Activated T-helper 1 cell treated with anti-CD3 and anti-CD28 coated beads, Interleukin-2, amount 50 U/mL, for 16 hours (primary cell): ENCODE measurements around the gene MRPS26.
"Not testable (repeated sequence)": the region's sequence is repeated elsewhere in the genome, so short reads cannot be mapped to it uniquely, and the experiment has no call there.

Experiments used
- DNase-seq, 2 donors: peaks; one replicate each; pipeline ENCODE4 v3.0.0-alpha.2; 2020; ENCODE audit warnings: low read depth in 1 of 2, low spot score in 1 of 2

The MRPS26 gene

GRCh38 chr20:3072530-3073250, 26.8 kb downstream of the MRPS26 start:
- no peak for DNase-seq

DNA sequence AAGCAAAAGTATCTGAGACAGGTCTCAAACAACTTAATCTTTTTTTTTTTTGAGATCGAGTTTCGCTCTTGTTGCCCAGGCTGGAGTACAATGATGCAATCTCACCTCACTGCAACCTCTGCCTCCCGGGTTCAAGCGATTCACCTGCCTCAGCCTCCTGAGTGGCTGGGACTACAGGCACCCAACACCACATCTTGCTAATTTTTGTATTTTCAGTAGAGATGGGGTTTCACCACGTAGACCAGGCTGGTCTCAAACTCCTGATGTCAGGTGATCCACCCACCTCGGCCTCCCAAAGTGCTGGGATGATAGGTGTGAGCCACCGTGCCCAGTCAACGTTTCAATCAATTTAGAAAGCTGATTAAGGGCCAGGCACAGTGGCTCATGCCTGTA, 27.4 kb downstream of the MRPS26 start:
- not testable (repeated sequence) for DNase-seq

DNA sequence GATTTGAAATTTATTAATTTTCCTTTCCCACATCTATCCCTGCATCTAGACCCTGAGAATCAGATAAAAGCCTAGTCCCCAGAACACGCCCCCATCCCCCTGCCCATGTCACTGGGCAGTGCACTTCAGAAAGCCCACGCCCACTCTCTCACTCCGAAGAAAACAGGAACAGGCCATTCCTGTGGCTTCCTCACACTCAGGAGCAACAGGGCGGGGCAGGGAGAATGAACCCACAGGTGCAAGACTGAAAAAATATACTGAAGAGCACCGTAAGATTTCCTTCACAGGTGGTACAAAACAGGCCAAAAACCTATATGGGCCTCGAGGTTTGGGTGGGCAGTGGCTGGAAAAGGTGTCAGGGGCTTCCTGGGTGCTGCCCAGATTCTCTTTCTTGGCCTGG, 29.0 kb downstream of the MRPS26 start:
- DNase-seq, result no peak

- not testable (repeated sequence) for DNase-seq
These were observed 29.5 kb downstream of the MRPS26 start for GRCh38 chr20:3075315-3075714.

GRCh38 chr20:3077618-3078134, 31.8 kb downstream of the MRPS26 start:
- DNase-seq, result no peak

- no peak for DNase-seq
These were observed 35.1 kb downstream of the MRPS26 start for GRCh38 chr20:3080939-3081388.

GRCh38 chr20:3081641-3082040, 35.8 kb downstream of the MRPS26 start:
- DNase-seq, result no peak

GRCh38 chr20:3082306-3082951, 36.6 kb downstream of the MRPS26 start:
- DNase-seq, result no peak

DNA sequence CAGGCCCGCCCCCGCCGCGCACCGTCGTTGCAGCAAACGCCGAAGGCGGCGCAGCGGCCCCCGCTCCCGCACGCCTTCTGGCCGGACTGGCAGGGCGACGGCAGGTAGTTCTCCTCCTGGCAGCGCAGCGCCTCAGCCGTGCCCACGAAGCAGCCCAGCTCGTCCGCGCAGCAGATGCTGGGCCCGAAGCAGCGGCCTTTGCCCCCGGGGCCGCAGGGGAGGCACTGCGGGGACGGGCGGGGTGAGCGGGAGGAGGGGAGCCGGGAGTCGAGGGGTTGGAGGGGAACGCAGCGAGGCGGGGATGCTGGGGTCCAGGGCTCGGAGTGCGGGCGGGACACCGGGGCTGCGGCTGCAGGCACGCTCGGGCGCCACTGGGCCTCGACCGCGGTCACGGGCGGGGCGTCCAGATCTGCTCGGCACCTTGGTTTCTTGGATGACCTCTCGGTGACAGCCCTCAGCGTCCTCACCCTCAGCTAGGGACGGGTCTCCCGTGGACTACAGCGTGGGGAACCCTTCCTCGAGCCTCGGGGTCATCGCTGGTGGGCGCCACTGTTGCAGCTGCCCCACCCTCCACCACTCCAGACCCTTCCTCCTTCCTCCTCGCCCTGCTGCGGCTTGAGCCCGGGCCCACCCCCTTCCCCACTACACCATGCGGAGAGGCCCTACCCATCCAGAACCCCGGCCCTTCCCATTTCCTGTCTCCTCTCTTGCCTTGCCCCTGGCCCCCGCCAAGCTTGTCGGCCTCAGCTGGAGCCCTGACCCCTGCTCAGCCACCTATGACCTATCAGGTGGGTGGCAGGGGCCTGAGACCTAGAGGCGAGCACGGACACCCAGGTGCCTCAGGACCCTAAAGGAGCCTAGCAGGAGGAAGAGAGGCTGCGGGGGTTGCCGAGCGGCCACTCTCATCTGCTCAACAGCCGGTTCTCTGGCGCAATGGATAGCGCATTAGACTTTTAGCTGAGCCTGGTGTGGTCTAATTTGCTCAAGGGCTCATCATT, 37.4 kb downstream of the MRPS26 start:
- no peak for DNase-seq

- DNase-seq, result no peak
These were observed 38.6 kb downstream of the MRPS26 start, which contains the start of gene AVP for GRCh38 chr20:3084283-3084985. AVP (minus strand) TSS chr20:3084724; CDS start chr20:3084674, 50 bp downstream.

GRCh38 chr20:3084986-3085360, 39.1 kb downstream of the MRPS26 start:
- no peak for DNase-seq

GRCh38 chr20:3085571-3086072, 39.8 kb downstream of the MRPS26 start:
- DNase-seq, result no peak

DNA sequence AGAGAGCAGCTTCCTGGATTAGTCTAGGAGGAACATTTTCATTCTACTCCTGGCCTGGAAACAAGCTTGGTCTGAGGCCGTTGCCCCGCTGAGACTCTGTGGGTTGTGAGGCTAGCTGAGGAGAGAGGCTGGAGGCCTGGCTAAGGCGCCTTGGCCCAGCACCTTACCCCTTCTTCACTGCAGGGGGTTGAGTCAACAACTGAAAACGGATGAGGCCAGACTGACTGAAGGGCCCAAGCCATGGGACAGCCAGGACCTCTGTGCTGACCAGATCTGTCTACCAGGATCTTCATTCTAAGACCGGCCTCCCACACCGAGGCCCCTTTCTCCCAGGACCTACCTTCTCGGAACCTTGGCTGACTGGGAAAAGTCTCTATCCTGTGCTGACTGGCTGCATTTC, 42.2 kb downstream of the MRPS26 start:
- DNase-seq, result no peak

DNA sequence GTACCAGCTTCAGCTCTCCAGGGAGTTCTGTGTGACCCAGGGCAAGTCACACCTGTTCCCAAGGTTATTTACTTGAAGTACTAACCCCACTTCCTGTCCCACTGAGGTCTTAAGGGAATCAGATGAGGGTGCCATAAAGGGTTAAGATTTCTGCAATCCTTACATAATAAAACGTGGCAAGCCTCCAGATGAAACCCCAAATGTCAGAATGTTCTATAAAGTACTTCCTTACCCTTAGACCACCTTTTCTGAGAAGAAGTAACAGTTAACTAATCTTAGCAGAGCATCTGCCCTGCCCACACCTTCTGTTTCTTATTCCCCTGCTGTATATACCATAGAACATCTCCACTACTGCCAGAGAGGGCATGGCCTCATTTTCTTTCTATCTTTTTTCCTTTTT, 44.7 kb downstream of the MRPS26 start:
- no peak for DNase-seq

- DNase-seq, result no peak
These were observed 46.9 kb downstream of the MRPS26 start for GRCh38 chr20:3092611-3093379.

DNA sequence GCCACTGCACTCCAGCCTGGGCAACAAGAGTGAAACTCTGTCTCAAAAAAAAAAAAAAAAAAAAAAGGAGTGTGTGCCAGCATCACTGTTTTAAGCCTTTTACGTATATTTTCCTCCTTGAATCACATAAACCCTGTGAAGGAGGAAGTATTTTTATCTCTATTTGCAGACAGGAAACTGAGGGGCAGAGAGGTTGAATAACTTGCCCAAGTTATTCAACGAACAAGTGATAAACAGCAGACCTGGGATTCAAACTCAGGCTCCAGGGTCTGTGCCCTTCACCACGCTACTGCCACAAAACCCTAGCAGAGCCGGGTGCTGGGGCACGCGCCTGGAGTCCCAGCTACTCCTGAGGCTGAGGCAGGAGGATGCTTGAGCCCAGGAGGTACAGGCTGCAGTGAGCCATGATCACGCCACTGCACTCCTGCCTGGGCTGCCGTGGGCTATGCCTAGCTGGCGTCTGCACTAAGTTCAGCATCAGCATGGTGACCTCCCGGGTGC, 48.1 kb downstream of the MRPS26 start:
- DNase-seq, result no peak

GRCh38 chr20:3094848-3095629, 49.2 kb downstream of the MRPS26 start:
- DNase-seq, result no peak
